ENCODE results near the gene HPCAL1.
A peak's percentile ranks its signal among the peaks of the same experiment; 100 is the strongest.
"Not testable (repeated sequence)": the region's sequence is repeated elsewhere in the genome, so short reads cannot be mapped to it uniquely, and the experiment has no call there.

Gene HPCAL1

GRCh38 chr2:10452312-10452711, 149.6 kb downstream of the HPCAL1 start:
- no peak overlapping the region for H3K4me3 ChIP-seq (ENCODE audit: control insufficient read depth, low read depth, low read length)
- TF ChIP-seq CTCF (IDR thresholded peaks at IDR 0.05; ENCODE audit: control insufficient read depth, insufficient read depth, low read depth, low read length, missing control alignments) = no peak
- DNase-seq (ENCODE audit: low read depth) = peak; percentile 73

GRCh38 chr2:10452956-10453904, 150.5 kb downstream of the HPCAL1 start:
- H3K4me3 ChIP-seq (ENCODE audit: control insufficient read depth, low read depth, low read length) = no peak overlapping the region
- no peak for TF ChIP-seq CTCF (IDR thresholded peaks at IDR 0.05; ENCODE audit: control insufficient read depth, insufficient read depth, low read depth, low read length, missing control alignments)
- no peak for DNase-seq (ENCODE audit: low read depth)

GRCh38 chr2:10453905-10454298, 151.2 kb downstream of the HPCAL1 start:
- TF ChIP-seq CTCF (IDR thresholded peaks at IDR 0.05; ENCODE audit: control insufficient read depth, insufficient read depth, low read depth, low read length, missing control alignments) = no peak
- no peak for DNase-seq (ENCODE audit: low read depth)
- no peak overlapping the region for H3K4me3 ChIP-seq (ENCODE audit: control insufficient read depth, low read depth, low read length)

GRCh38 chr2:10454505-10454904, 151.8 kb downstream of the HPCAL1 start:
- no peak for DNase-seq (ENCODE audit: low read depth)
- no peak overlapping the region for H3K4me3 ChIP-seq (ENCODE audit: control insufficient read depth, low read depth, low read length)
- TF ChIP-seq CTCF (IDR thresholded peaks at IDR 0.05; ENCODE audit: control insufficient read depth, insufficient read depth, low read depth, low read length, missing control alignments) = no peak

GRCh38 chr2:10457195-10457594, 154.5 kb downstream of the HPCAL1 start:
- H3K4me3 ChIP-seq (ENCODE audit: control insufficient read depth, low read depth, low read length); DNase-seq (ENCODE audit: low read depth): not testable (repeated sequence)

- DNase-seq (ENCODE audit: low read depth) = peak; percentile 20
- H3K4me3 ChIP-seq (ENCODE audit: control insufficient read depth, low read depth, low read length) = no peak overlapping the region
- no peak for TF ChIP-seq CTCF (IDR thresholded peaks at IDR 0.05; ENCODE audit: control insufficient read depth, insufficient read depth, low read depth, low read length, missing control alignments)
Measured at GRCh38 chr2:10457846-10458598, 155.3 kb downstream of the HPCAL1 start.

- no peak overlapping the region for H3K4me3 ChIP-seq (ENCODE audit: control insufficient read depth, low read depth, low read length)
- DNase-seq (ENCODE audit: low read depth) = no peak
- no peak for TF ChIP-seq CTCF (IDR thresholded peaks at IDR 0.05; ENCODE audit: control insufficient read depth, insufficient read depth, low read depth, low read length, missing control alignments)
Measured at GRCh38 chr2:10460366-10460796, 157.7 kb downstream of the HPCAL1 start.
